NCI-H2196 (cell line): ENCODE data around the gene RRAD.
"Not testable (repeated sequence)": the region's sequence is repeated elsewhere in the genome, so short reads cannot be mapped to it uniquely, and the experiment has no call there.

Experiments used
- DNase-seq: peaks from one replicate; lab custom pipeline; 2025; ENCODE audit not compliant: unreplicated experiment; lab: John Stamatoyannopoulos, UW

RRAD gene

GRCh38 chr16:66950971-66951790 lies 25.8 kb upstream of the RRAD start:
- DNase-seq = no peak

GRCh38 chr16:66950437-66950836 lies 25.1 kb upstream of the RRAD start:
- DNase-seq = no peak

- no peak for DNase-seq
These were observed 24.1 kb upstream of the RRAD start for GRCh38 chr16:66949472-66949871.

DNA sequence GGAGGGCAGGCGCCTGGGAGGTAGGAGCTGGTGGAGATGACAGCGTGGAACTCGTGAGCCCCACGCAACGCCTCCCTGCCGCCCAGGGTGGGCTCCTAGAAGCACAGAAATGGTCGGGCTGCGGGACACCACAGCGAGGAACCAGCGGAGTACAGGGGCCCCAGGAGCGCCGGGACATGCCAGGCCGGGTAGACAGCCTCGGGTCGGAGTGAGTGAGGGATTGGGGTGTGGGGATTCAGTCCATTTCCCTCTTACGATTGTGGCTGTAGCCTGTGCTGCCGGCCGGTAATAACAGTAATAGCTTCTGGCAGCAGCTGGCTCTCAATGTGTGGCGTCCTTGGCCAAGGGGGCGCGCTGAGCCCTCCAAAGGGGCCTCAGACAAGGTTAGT lies 23.5 kb upstream of the RRAD start:
- DNase-seq = no peak

DNA sequence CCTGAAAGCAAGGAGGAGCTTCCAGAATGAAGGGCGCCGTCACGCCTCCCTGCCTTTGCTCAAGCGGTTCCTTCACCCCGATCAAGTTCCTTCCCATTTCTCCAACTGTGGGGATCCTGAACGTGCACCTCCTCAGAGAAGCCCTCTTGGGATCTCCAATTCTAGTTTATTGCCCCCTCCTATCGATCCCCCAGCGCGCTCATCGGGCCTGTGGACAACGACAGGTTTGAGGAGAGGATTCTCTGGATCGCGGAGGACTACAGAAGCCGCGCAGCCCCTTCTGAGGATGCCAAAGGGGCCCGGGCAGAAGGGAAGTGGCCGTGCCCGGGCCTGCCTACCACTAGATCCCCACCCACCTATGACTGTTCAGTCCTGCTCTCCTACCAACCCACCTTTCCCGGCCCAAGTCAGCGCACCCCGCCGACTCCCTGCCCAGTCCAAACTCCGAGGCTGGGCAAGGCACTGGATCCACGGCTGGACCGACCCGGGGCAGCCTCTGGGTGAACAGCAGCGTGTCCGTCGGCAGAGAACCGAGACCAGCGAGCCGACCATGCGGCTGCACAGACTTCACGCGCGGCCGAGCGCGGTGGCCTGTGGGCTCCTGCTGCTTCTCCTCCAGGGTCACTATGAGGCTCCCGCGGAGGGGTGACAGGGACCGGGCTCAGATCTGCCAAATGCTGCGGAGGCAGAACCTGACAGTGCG lies 22.9 kb upstream of the RRAD start:
- DNase-seq = no peak

DNA sequence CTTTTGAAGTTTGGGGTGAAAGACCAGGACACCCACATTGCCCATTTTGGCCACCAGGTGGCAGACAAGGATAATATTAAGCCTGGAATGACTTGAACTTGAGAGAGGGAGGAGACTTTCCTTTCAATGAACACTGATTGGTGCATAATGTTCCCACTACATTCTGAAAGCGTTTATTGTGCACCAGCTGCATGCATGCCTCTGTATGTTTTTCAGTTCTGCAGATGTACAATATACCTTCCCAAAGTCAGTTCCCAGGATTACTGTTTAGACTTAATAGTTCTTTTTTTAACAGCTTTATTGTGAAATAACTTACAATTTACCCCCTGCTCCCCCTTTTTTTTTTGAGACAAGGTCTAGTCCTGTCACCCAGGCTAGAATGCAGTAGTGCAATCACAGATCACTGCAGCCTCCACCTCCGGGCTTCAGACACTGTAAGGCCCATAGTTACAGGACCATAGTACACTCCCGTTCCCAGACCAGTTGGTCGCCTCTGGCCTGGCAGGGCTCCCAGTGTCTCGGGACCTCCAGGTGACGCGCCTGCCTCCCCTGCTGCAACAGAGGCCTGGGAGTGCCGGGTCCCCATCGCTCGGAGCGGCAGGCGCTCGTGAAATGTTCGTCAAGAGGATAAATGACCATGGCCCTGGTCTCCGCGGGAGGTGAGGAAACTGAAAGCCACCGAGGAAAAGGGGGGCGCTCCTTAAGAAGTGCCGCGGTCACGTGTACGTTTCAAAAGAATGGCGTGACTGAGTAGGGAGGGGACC lies 22.1 kb upstream of the RRAD start:
- DNase-seq = peak; percentile 60

DNA sequence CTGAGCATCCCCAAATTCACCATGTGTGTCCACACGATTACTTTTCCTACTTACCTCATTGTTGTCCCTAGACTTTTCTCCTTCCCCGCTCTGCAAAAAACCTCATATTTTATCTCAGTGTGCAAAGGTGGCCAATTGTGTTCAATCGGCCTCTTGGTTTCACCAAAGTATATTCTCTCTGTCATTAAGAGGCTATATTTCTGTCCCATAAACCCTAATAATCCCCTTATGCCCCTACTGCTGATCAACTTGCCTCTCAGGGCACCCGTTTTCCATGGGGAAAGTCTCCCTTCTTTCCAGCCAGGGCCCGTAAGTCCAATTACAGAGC lies 21.6 kb upstream of the RRAD start:
- no peak for DNase-seq

- no peak for DNase-seq
These were observed 21.2 kb upstream of the RRAD start for GRCh38 chr16:66946541-66946940.

- no peak for DNase-seq
These were observed 20.6 kb upstream of the RRAD start for GRCh38 chr16:66945939-66946338.

DNA sequence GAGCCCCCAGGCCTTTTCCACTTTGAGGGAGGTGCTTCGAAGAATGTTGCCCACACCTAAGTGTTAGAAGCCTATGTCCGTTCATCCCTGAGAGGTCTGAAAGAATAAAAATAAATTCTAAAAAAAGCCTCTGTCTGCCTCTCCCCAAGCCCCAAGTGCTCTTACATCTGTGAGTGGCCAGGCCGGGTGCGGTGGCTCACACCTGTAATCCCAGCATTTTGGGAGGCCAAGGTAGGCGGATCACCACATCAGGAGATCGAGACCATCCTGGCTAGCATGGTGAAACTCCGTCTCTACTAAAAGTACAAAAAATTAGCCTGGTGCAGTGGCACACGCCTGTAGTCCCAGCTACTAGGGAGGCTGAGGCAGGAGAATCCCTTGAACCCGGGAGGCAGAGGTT lies 19.6 kb upstream of the RRAD start:
- not testable (repeated sequence) for DNase-seq

GRCh38 chr16:66944054-66944441 lies 18.7 kb upstream of the RRAD start:
- DNase-seq = no peak

- DNase-seq = no peak
These were observed 18.2 kb upstream of the RRAD start for GRCh38 chr16:66943426-66944053.

GRCh38 chr16:66942981-66943380 lies 17.6 kb upstream of the RRAD start:
- no peak for DNase-seq

DNA sequence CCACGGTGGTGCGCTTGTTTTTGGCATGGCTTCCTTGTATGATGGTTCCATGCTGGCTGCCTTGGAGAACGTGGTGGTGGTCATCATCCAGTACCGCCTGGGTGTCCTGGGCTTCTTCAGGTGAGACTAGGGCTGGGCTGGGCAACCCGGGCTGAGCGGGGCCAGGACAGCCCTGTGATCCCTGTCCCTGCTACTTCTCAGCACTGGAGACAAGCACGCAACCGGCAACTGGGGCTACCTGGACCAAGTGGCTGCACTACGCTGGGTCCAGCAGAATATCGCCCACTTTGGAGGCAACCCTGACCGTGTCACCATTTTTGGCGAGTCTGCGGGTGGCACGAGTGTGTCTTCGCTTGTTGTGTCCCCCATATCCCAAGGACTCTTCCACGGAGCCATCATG lies 14.9 kb upstream of the RRAD start:
- no peak for DNase-seq

DNA sequence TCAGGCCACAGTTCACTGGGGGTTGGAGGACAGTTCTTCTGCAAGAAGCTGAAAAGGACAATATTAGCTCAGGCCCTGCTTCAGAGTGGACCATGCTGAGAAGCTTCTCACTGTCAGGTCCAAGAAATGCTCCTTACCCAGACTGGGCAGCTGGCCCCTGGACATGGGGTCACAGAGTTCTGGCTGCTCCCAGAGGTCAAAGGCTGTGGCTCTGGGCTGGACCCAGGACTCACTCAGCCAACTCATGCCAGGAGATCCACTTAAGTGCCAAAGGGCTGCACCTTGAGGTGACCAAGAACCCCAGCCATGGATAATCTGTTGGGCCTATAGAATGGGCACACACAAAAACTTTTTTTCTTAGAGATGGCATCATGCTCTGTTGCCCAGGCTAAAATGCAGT lies 14.0 kb upstream of the RRAD start:
- no peak for DNase-seq

- no peak for DNase-seq
These were observed 12.5 kb upstream of the RRAD start for GRCh38 chr16:66937725-66938337.

GRCh38 chr16:66936889-66937554 lies 11.7 kb upstream of the RRAD start:
- DNase-seq = no peak

DNA sequence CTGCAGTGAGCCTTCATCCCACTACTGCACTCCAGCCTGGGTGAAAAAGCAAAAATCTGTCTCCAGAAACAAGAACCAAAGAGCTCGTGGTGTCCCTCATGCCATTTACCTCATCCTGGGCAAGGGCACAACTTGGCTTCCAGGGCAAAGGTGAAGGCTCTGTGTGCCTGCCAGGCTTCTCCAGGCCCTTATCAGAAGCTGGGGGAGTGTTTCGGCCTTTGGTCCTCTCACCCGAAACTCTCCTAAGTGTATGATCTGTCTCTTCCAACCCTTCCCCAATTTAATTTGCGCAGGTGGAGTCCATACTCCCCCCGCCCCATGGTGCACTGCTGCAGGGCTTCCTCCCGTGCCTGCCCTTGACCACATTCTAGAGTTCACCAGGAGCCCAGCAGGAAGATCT lies 11.1 kb upstream of the RRAD start:
- DNase-seq = no peak

GRCh38 chr16:66935314-66936011 lies 10.1 kb upstream of the RRAD start, which contains the start of gene CES2:
TSS of gene CES2 (plus strand) at chr16:66935516. CDS start at chr16:66935636, 120 bp downstream.
- no peak for DNase-seq

DNA sequence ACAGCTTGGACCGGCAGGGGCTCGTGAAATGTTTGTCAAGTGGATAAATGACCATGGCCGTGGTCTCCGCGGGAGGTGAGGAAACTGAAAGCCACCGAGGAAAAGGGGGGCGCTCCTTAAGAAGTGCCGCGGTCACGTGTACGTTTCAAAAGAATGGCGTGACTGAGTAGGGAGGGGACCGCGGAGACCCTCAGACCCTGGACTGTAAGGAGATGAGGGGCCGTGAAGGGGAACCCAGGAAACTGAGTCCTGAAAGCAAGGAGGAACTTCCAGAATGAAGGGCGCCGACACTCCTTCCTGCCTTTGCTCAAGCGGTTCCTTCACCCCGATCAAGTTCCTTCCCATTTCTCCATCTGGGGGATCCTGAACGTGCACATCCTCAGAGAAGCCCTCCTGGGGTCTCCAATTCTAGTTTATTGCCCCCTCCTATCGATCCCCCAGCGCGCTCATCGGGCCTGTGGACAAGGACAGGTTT lies 9.5 kb upstream of the RRAD start:
- DNase-seq = not testable (repeated sequence)
